ENCODE data around the gene ATP5MG.

Gene ATP5MG

DNA sequence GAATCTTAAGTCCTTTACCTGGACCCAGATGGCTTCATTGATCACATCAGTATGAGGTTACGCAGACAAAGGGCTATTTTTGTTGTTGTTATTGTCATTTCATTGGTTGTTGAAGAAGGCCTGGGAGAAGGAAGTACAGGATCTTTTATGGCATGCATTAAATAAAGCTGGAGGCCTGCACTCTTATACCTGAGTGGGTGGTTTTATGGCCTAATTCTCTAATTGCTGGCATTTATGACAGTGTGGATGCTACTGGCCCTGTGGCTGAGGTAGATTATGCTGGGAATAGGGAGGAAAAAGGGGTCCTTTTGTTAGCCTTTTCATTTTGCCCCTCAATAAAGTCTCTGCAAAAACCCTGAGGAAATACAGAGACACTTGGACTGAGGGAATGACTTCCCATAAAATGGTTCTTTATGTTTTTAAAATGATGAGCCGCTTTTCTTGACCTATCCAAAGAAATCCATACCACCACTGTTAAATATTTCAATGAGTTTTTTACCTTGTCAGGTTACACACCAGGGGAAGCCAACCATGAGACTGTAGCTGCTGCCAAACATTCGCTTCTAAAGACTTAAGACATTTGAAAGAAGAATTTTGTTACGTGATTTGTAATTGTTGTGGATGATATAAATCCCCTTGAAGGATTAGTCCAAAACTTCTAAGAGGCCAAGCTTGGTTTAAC lies 41.6 kb downstream of the ATP5MG start:
- DNase-seq: no peak

DNA sequence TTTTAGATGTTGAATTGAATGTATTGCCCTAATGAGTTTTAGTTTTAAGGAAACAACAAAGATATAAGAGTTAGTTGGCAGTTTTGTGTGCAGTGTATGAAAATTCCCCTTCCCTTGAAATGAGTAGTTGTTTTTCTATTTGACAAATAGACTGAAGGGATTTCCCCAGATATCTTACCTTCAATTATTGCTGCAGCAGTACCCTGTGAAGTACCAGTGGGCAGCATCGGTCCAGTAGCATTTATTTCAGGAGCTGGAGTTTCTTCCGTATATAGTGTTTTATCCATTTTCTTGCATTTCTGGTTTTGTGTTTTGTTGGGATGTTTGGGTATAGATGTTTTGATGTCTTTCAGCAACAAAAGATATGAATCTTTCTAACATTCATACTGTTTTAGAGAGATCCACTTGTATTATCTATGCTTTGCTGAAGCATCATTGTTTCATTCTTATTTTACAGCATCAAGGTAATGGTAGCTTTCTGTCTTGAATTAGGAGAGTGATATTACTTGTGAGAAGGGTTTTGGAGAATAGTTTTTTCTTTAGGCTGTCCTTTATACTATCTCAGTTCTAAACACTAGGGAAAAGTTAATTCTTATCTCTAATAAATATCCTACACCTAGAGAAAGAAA lies 42.3 kb downstream of the ATP5MG start:
- no peak for DNase-seq

DNA sequence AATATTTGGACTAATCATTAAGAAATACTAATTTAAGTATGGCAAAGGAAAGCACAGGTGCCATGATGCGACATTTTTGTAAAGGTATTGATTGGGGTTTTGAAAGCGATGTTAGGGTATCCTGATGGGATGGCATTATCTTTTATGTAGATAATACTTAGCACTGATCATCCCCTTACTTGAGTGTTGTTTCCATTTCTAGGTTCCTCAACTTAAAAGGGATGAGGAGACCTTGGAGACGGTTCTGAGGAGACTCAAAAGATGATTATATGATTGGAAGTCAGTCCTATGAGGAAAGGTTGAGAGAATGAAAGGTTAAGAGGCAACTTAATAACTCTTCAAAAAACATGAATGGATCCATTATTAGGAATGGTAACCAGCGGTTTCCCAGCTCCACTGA lies 46.0 kb downstream of the ATP5MG start:
- DNase-seq: no peak

DNA sequence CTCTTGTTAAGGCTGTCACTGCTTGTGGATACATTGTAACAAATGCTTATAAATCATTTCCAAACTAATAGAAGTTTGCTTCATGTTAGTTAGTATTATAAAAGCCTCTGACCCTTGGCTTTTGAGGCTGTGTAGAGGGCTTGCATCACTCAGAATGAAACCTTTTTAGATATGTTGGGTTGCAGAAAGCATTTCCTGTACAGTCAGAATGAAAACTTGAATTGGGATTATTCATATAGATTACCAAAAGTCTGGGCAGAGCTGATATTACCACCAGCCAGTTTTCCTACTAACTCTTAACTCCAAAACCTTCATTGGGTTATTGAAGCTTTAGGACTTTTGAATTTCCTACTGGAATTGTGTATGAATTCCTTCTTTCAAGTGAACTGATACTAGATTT lies 46.9 kb downstream of the ATP5MG start:
- DNase-seq: peak; percentile 42

DNA sequence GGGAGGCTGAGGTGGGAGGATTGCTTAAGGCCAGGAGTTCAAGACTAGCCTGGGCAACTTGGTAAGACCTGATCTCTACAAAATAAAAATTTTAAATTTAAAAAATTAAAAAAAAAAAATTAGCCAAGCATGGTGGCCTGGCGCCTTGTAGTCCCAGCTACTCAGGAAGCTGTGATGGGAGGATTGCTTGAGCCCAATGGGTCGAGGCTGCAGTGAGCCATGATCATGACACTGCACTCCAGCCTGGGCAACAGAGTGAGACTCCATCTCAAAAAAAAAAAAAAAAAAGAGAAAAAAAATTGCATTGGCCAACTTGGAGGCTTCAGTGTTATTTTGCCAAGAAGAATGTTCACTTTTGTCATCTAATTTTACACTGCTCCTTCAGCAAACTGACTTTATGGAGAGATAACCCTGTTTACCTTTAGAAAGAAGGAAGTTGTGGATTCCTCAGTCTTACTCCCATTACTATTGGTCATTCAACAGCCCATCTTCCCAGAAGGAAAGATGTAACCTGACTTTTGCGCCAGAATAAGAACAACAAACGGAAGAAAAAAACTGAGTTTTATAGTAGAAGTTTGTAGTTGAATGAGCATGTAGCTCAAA lies 48.0 kb downstream of the ATP5MG start:
- DNase-seq: peak; percentile 49

DNA sequence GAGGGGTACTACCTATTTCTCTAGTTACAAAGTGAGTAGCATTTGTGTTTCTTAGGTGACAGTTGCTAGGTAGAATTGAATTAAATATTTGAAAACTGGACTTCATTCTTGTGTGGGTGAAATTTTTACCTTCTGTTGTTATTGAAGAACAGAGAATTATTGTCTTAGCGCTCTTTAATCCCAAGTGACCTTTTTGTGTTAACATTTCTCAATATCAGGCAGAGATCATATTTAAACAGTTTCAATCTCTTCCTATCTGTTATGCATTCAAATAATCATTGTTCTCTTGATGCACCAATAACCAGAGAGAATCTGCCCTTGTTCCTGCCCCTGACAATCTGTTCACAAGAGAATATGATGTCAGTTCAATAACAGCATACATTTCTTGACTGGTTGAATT lies 49.0 kb downstream of the ATP5MG start:
- DNase-seq: no peak

All from OCI-M1 (cell line).